ENCODE results near the gene CCDC141.

- no peak for TF ChIP-seq CTCF (conservative IDR thresholded peaks at IDR 0.05 in 1 of 2, IDR thresholded peaks at IDR 0.05 in 1 of 2; ENCODE audit: extremely low read depth in 1 of 2, insufficient read depth in 1 of 2, low read depth in 1 of 2, low read length in 2 of 2)
- TF ChIP-seq EZH2 (IDR thresholded peaks at IDR 0.05; ENCODE audit: borderline replicate concordance, low read length), result no peak
Observed at GRCh38 chr2:178915423-178916173, 134.3 kb downstream of the CCDC141 start.
